Keratinocyte (primary cell): Measurements from ENCODE around the gene SLC15A5. TPM values are rescaled to one million over a fixed set of nuclear protein-coding genes. Genes with fewer than 3 reads are reported as not detected.

Experiments used
- DNase-seq: peaks from one replicate; pipeline ENCODE4 v3.0.0-alpha.2; 2011; ENCODE audit warnings: low read depth, missing footprints, low spot score
- FAIRE-seq: peaks from 2 replicates; lab custom pipeline; 2011; peaks lifted over from hg19 to GRCh38; lab: Jason Lieb, UNC
- H2AFZ ChIP-seq: 2 replicates; pipeline ENCODE4 v1.6.0; 2012; ENCODE audit warnings: low read length, control low read depth, inconsistent platforms; ENCODE audit not compliant: control insufficient read depth
- H3K27ac ChIP-seq: 2 replicates; pipeline ENCODE4 v1.5.1; 2011; ENCODE audit warnings: low read length; ENCODE audit not compliant: control insufficient read depth, insufficient read depth
- H3K27me3 ChIP-seq: 3 replicates; pipeline ENCODE4 v1.6.0; 2011; ENCODE audit warnings: low read length; ENCODE audit not compliant: control insufficient read depth, insufficient read depth; ENCODE audit errors: extremely low read depth
- H3K36me3 ChIP-seq, 2 experiments: 2 replicates in 1 of 2; 3 replicates in 1 of 2; pipeline ENCODE4 v1.5.1; 2011; ENCODE audit warnings: low read length in 2 of 2, mild to moderate bottlenecking in 1 of 2; ENCODE audit not compliant: control insufficient read depth in 2 of 2, insufficient read depth in 2 of 2; ENCODE audit errors: extremely low read depth in 1 of 2
- H3K4me1 ChIP-seq: 3 replicates; pipeline ENCODE4 v1.5.1; 2011; ENCODE audit warnings: low read length; ENCODE audit not compliant: control insufficient read depth, insufficient read depth; ENCODE audit errors: extremely low read depth
- H3K4me2 ChIP-seq: 3 replicates; pipeline ENCODE4 v1.6.0; 2011; ENCODE audit warnings: low read depth, low read length; ENCODE audit not compliant: control insufficient read depth, insufficient read depth; ENCODE audit errors: extremely low read depth
- H3K4me3 ChIP-seq, 3 experiments: fragments of 200-600 bp in 1 of 3; sonication (generic) in 1 of 3; 2 replicates in 2 of 3; 3 replicates in 1 of 3; pipeline ENCODE4 v1.5.1; 2011 to 2016; ENCODE audit warnings: low read length in 3 of 3, mild to moderate bottlenecking in 3 of 3, control low read depth in 2 of 3, inconsistent platforms in 1 of 3, low read depth in 1 of 3, mixed read lengths in 1 of 3, mixed run types in 1 of 3, moderate library complexity in 1 of 3; ENCODE audit not compliant: control insufficient read depth in 2 of 3, insufficient read depth in 2 of 3; ENCODE audit errors: extremely low read depth in 1 of 3
- H3K79me2 ChIP-seq: 2 replicates; pipeline ENCODE4 v1.6.0; 2012; ENCODE audit warnings: low read length; ENCODE audit not compliant: control insufficient read depth, insufficient read depth
- H3K9ac ChIP-seq: 3 replicates; pipeline ENCODE4 v1.6.0; 2011; ENCODE audit warnings: low read length; ENCODE audit not compliant: control insufficient read depth, insufficient read depth; ENCODE audit errors: extremely low read depth
- H3K9me1 ChIP-seq: 3 replicates; pipeline ENCODE4 v1.6.0; 2011; ENCODE audit warnings: low read length; ENCODE audit not compliant: control insufficient read depth, insufficient read depth; ENCODE audit errors: extremely low read depth
- H3K9me3 ChIP-seq: 2 replicates; pipeline ENCODE4 v1.5.1; 2012; ENCODE audit warnings: low read depth, low read length; ENCODE audit not compliant: control insufficient read depth
- H4K20me1 ChIP-seq: 3 replicates; pipeline ENCODE4 v1.6.0; 2011; ENCODE audit warnings: low read length; ENCODE audit not compliant: control insufficient read depth, insufficient read depth; ENCODE audit errors: extremely low read depth
- EZH2 ChIP-seq: IDR thresholded peaks from one replicate; pipeline ENCODE4 v1.6.1; 2012; ENCODE audit warnings: inconsistent platforms, mild to moderate bottlenecking, low read length, moderate library complexity
- dilution Hi-C: fragments of 300-500 bp; cut with MboI; formaldehyde crosslinking; loops from one replicate; pipeline ENCODE4 v1.7.0; 2020; ENCODE audit warnings: low sequenced_read_pairs; ENCODE audit not compliant: extremely low pct_ligation_motif_present
- polyA plus RNA-seq, 5 experiments: library from polyadenylated mRNA; depleted of rRNA in 3 of 5; stranded (reverse) in 3 of 5; stranded (forward) in 1 of 5; unstranded in 1 of 5; fragments of >200 nt; gene quantifications; 1 replicate in 1 of 5; 2 replicates in 3 of 5; 3 replicates in 1 of 5; pipeline versions ENCODE4 v1.2.1 to v1.2.3, GENCODE V29; 2011 to 2012; ENCODE audit warnings: missing spikeins in 2 of 5, low read depth in 1 of 5, low replicate concordance in 1 of 5
- TF ChIP-seq, protein P1 (sequence below), 3 experiments: IDR thresholded peaks in 1 of 3; conservative IDR thresholded peaks in 1 of 3; optimal IDR thresholded peaks in 1 of 3; 2 replicates in 2 of 3; 3 replicates in 1 of 3; pipeline versions ENCODE3 to v1.5.1; 2011; ENCODE audit warnings: low read length in 3 of 3, mild to moderate bottlenecking in 3 of 3, moderate library complexity in 2 of 3, control low read depth in 1 of 3, inconsistent platforms in 1 of 3; ENCODE audit not compliant: insufficient read depth in 2 of 3; ENCODE audit errors: extremely low read depth in 1 of 3

The SLC15A5 gene
- polyA plus RNA-seq, 1 donor (not counting 4 experiments of a cell fraction or from before 2014, with no cell fraction given), result not detected

DNA sequence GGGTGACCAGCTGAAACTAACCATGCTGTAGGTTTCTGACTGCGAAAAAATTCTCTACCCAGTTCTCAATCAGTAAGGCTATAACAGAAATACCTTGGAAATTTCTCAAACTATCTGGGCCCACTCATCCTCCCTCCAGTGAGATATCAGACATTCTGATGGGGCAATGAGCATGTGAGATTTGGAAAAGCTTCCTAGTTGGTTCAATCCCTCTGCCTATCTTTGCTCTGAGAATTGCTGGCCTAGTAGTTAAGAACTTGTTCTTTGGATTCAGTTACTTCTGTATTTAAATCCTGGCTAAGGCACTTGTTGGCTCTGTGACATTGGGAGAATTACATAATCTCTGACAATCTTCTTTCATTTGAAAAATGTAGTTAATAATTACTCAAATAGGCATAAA, 119.4 kb downstream of the SLC15A5 start:
- no peaks in the 10 kb centered on the region for H3K27me3 ChIP-seq
- no peak for TF ChIP-seq EZH2
- TF ChIP-seq, protein P1, sequence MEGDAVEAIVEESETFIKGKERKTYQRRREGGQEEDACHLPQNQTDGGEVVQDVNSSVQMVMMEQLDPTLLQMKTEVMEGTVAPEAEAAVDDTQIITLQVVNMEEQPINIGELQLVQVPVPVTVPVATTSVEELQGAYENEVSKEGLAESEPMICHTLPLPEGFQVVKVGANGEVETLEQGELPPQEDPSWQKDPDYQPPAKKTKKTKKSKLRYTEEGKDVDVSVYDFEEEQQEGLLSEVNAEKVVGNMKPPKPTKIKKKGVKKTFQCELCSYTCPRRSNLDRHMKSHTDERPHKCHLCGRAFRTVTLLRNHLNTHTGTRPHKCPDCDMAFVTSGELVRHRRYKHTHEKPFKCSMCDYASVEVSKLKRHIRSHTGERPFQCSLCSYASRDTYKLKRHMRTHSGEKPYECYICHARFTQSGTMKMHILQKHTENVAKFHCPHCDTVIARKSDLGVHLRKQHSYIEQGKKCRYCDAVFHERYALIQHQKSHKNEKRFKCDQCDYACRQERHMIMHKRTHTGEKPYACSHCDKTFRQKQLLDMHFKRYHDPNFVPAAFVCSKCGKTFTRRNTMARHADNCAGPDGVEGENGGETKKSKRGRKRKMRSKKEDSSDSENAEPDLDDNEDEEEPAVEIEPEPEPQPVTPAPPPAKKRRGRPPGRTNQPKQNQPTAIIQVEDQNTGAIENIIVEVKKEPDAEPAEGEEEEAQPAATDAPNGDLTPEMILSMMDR (optimal IDR thresholded peaks at IDR 0.05 in 1 of 3, IDR thresholded peaks at IDR 0.05 in 1 of 3, conservative IDR thresholded peaks at IDR 0.05 in 1 of 3; ENCODE audit: extremely low read depth in 1 of 3, insufficient read depth in 2 of 3, low read length in 3 of 3), result no peak
- no peak overlapping the region for H2AFZ ChIP-seq
- no peak overlapping the region for H3K9ac ChIP-seq
- FAIRE-seq (no peak), DNase-seq (no peak)
- H3K4me1 ChIP-seq, result no peaks in the 10 kb centered on the region
- no peak overlapping the region for H3K4me2 ChIP-seq
- dilution Hi-C loops, result no loop called here
- no peaks in the 10 kb centered on the region for H4K20me1 ChIP-seq
- H3K4me3 ChIP-seq, result no peak overlapping the region
- no peaks in the 10 kb centered on the region for H3K36me3 ChIP-seq
- H3K79me2 ChIP-seq, result no peaks in the 10 kb centered on the region
- no peaks in the 10 kb centered on the region for H3K9me1 ChIP-seq
- H3K9me3 ChIP-seq, result no peaks in the 10 kb centered on the region
- no peak overlapping the region for H3K27ac ChIP-seq

DNA sequence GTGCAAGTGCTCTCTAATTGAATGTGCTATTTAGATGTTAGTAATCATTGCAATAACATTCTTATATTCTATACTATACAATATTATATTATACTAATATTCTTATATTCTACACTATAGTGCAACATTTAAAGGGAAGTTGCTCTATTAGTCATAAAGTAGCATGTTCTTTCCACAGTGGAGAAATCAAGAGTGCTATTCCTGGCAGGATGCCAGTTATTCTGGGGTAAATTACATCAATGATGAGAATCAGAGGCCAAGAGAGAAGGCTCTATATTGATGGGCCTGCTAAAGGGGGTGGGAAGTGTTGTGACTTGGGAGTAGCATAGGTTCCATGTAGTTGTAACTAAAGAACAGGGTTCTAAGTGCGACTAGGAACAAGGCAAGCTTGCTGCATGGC, 121.5 kb downstream of the SLC15A5 start:
- dilution Hi-C loops, result no loop called here
- no peak overlapping the region for H3K9ac ChIP-seq
- no peaks in the 10 kb centered on the region for H3K4me1 ChIP-seq
- H3K4me3 ChIP-seq, result no peak overlapping the region
- H3K9me3 ChIP-seq, result no peaks in the 10 kb centered on the region
- no peak overlapping the region for H3K27ac ChIP-seq
- no peak overlapping the region for H2AFZ ChIP-seq
- H3K9me1 ChIP-seq, result no peaks in the 10 kb centered on the region
- no peak overlapping the region for H3K4me2 ChIP-seq
- TF ChIP-seq EZH2, result no peak
- TF ChIP-seq, protein P1 (optimal IDR thresholded peaks at IDR 0.05 in 1 of 3, IDR thresholded peaks at IDR 0.05 in 1 of 3, conservative IDR thresholded peaks at IDR 0.05 in 1 of 3; ENCODE audit: extremely low read depth in 1 of 3, insufficient read depth in 2 of 3, low read length in 3 of 3), result no peak
- no peaks in the 10 kb centered on the region for H3K27me3 ChIP-seq
- H3K36me3 ChIP-seq, result no peaks in the 10 kb centered on the region
- no peak for DNase-seq
- H4K20me1 ChIP-seq, result no peaks in the 10 kb centered on the region
- FAIRE-seq, result no peak
- no peaks in the 10 kb centered on the region for H3K79me2 ChIP-seq
